ENCODE results near the gene TEC.

- TF ChIP-seq, protein P1, sequence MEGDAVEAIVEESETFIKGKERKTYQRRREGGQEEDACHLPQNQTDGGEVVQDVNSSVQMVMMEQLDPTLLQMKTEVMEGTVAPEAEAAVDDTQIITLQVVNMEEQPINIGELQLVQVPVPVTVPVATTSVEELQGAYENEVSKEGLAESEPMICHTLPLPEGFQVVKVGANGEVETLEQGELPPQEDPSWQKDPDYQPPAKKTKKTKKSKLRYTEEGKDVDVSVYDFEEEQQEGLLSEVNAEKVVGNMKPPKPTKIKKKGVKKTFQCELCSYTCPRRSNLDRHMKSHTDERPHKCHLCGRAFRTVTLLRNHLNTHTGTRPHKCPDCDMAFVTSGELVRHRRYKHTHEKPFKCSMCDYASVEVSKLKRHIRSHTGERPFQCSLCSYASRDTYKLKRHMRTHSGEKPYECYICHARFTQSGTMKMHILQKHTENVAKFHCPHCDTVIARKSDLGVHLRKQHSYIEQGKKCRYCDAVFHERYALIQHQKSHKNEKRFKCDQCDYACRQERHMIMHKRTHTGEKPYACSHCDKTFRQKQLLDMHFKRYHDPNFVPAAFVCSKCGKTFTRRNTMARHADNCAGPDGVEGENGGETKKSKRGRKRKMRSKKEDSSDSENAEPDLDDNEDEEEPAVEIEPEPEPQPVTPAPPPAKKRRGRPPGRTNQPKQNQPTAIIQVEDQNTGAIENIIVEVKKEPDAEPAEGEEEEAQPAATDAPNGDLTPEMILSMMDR (conservative IDR thresholded peaks at IDR 0.05; ENCODE audit: low read length) = no peak
- TF ChIP-seq EZH2phosphoT487 (IDR thresholded peaks at IDR 0.05; ENCODE audit: borderline replicate concordance, low read depth, low read length) = no peak
Observed at GRCh38 chr4:48147621-48148020, 122.0 kb downstream of the TEC start.
